BLaER1 (cell line): ENCODE results near the gene CRY2.
A peak's percentile ranks its signal among the peaks of the same experiment; 100 is the strongest.
"Not testable (repeated sequence)": the region's sequence is repeated elsewhere in the genome, so short reads cannot be mapped to it uniquely, and the experiment has no call there.

Experiments used
- H3K27ac ChIP-seq: shearing (Covaris generic); formaldehyde crosslinking; 2 replicates; pipeline ENCODE4 v1.8.1; 2022
- H3K27me3 ChIP-seq: shearing (Covaris generic); formaldehyde crosslinking; 2 replicates; pipeline ENCODE4 v1.8.1; 2022
- H3K36me3 ChIP-seq: shearing (Covaris generic); formaldehyde crosslinking; 2 replicates; pipeline ENCODE4 v1.8.1; 2022
- H3K4me1 ChIP-seq: shearing (Covaris generic); formaldehyde crosslinking; 2 replicates; pipeline ENCODE4 v1.8.1; 2022
- H3K4me2 ChIP-seq: shearing (Covaris generic); formaldehyde crosslinking; 2 replicates; pipeline ENCODE4 v1.8.1; 2022
- H3K4me3 ChIP-seq: shearing (Covaris generic); formaldehyde crosslinking; 2 replicates; pipeline ENCODE4 v1.8.1; 2022
- H3K9ac ChIP-seq: shearing (Covaris generic); formaldehyde crosslinking; 2 replicates; pipeline ENCODE4 v1.8.1; 2022
- H3K9me3 ChIP-seq: shearing (Covaris generic); formaldehyde crosslinking; 2 replicates; pipeline ENCODE4 v1.8.1; 2022
- H4K20me1 ChIP-seq: shearing (Covaris generic); formaldehyde crosslinking; 2 replicates; pipeline ENCODE4 v1.8.1; 2022
- Cebpa-rat ChIP-seq: shearing (Covaris generic); IDR thresholded peaks from 2 replicates; pipeline ENCODE4 v1.8.1; 2022

Gene CRY2

GRCh38 chr11:45811571-45812290 is 35.5 kb upstream of the CRY2 start:
- H3K4me2 ChIP-seq: peak overlapping the region; percentile 61
- peaks cover 44% of the 10 kb centered on the region for H4K20me1 ChIP-seq

GRCh38 chr11:45812581-45813548 is 34.4 kb upstream of the CRY2 start:
- no peak overlapping the region for H3K9ac ChIP-seq
- no peak overlapping the region for H3K4me2 ChIP-seq
- no peak for TF ChIP-seq Cebpa-rat
- no peaks in the 10 kb centered on the region for H3K9me3 ChIP-seq
- H3K27me3 ChIP-seq: no peaks in the 10 kb centered on the region
- peaks cover 50% of the 10 kb centered on the region for H3K36me3 ChIP-seq
- H3K4me1 ChIP-seq: peaks cover 40% of the 10 kb centered on the region
- H3K27ac ChIP-seq: no peak overlapping the region
- H4K20me1 ChIP-seq: peaks cover 38% of the 10 kb centered on the region
- no peak overlapping the region for H3K4me3 ChIP-seq

More at GRCh38 chr11:45811571-45812290, 35.5 kb upstream of the CRY2 start:
- Histone ChIP-seq H3K9me3 (no peaks in the 10 kb centered on the region), H3K4me1 (peaks cover 52% of the 10 kb centered on the region), H3K27me3 (no peaks in the 10 kb centered on the region), H3K9ac (no peak overlapping the region), H3K4me3 (no peak overlapping the region), H3K27ac (peak overlapping the region; percentile 23), H3K36me3 (peaks cover 52% of the 10 kb centered on the region)
- TF ChIP-seq Cebpa-rat: no peak

- TF ChIP-seq Cebpa-rat: no peak
- Histone ChIP-seq H3K36me3 (peaks cover 22% of the 10 kb centered on the region), H3K9ac (no peak overlapping the region), H3K4me2 (no peak overlapping the region), H3K4me1 (peaks cover 19% of the 10 kb centered on the region), H3K27ac (no peak overlapping the region), H3K4me3 (no peak overlapping the region), H3K9me3 (no peaks in the 10 kb centered on the region), H3K27me3 (no peaks in the 10 kb centered on the region), H4K20me1 (peaks cover 23% of the 10 kb centered on the region)
Measured at GRCh38 chr11:45815747-45816146, 31.5 kb upstream of the CRY2 start.

DNA sequence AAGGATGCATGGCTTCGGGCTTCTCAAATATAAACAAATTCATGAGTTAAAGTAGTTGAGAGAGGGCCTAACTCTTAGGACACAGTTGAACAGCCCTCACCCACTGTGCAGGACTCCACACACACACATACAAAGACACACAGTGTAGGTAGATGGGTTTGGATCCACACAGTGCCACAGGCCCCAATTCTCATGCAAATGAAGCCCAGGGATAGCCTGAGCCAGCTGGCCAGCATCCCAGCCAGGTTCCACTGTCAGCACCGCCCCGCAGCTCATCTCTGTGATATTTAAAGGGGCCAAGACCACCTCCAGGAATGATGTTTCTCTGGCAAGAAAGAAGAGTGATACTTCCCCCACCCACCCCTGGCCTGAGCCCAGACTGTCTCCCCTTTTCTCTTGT is 30.7 kb upstream of the CRY2 start:
- Histone ChIP-seq H3K4me1 (peaks cover 10% of the 10 kb centered on the region), H3K4me3 (no peak overlapping the region), H3K4me2 (no peak overlapping the region), H3K27ac (no peak overlapping the region), H3K9me3 (no peaks in the 10 kb centered on the region), H3K36me3 (peaks cover 14% of the 10 kb centered on the region), H4K20me1 (peaks cover 14% of the 10 kb centered on the region), H3K9ac (no peak overlapping the region), H3K27me3 (no peaks in the 10 kb centered on the region)
- no peak for TF ChIP-seq Cebpa-rat

DNA sequence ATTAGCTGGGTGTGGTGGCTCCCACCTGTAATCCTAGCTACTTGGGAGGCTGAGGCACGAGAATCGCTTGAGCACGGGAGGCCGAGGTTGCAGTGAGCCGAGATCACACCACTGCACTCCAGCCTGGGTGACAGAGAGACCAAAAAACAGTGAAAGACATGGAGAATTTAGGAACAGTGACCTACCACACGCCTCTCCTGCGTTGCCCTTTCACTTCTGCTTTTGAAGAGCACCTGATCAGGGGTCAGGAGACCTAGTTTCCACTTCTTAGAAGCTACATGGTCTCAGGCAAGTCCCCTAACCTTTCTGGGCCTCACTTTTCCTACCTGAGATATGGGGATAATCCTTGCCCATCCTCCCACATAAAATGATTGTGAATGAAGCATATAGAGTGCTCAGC is 30.1 kb upstream of the CRY2 start:
- Histone ChIP-seq H3K27ac (no peak overlapping the region), H3K4me3 (no peak overlapping the region), H3K4me2 (no peak overlapping the region), H4K20me1 (peaks cover 8% of the 10 kb centered on the region), H3K9me3 (no peaks in the 10 kb centered on the region), H3K36me3 (peaks cover 8% of the 10 kb centered on the region), H3K9ac (no peak overlapping the region), H3K4me1 (peaks cover 4% of the 10 kb centered on the region), H3K27me3 (no peaks in the 10 kb centered on the region)
- no peak for TF ChIP-seq Cebpa-rat

DNA sequence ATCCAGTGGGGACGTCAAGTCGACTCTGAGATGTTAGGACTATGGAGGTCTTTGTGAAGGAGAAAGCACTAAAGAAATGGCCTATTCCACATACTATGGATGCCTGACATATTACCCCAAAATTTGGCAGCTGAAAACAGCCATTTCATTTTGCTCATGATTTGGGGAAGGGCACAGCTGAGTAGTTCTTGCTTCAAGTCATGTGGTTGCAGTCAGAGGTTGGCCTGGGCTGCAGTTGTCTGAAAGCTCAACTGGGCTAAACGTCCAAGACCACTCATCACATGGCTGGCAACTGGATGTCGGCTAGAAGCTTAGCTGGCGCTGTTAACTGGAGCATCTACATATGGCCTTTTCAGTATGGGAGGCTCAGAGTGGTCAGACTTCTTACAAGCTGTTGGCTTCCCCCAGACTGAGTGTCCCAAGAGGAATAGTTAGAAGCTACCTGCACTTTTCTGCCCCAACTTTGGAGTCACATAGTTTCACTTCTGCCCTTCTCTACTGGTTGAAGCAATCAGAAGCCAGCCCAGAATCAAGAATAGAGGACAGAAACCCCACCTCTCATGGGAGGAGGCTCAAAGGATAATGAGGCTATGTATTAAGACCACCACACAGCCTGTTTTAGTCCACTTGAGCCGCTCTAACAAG is 28.2 kb upstream of the CRY2 start:
- no peak overlapping the region for H3K4me3 ChIP-seq
- H3K27me3 ChIP-seq: no peaks in the 10 kb centered on the region
- H3K9me3 ChIP-seq: no peaks in the 10 kb centered on the region
- no peak overlapping the region for H3K27ac ChIP-seq
- H3K36me3 ChIP-seq: no peaks in the 10 kb centered on the region
- peaks cover 11% of the 10 kb centered on the region for H3K4me1 ChIP-seq
- no peak for TF ChIP-seq Cebpa-rat
- no peak overlapping the region for H3K4me2 ChIP-seq
- H3K9ac ChIP-seq: no peak overlapping the region
- no peaks in the 10 kb centered on the region for H4K20me1 ChIP-seq

GRCh38 chr11:45820211-45820857 is 26.9 kb upstream of the CRY2 start:
- Histone ChIP-seq H3K4me1 (peaks cover 14% of the 10 kb centered on the region), H4K20me1 (no peaks in the 10 kb centered on the region), H3K4me2 (no peak overlapping the region), H3K27me3 (no peaks in the 10 kb centered on the region), H3K9ac (no peak overlapping the region), H3K9me3 (no peaks in the 10 kb centered on the region), H3K4me3 (no peak overlapping the region), H3K36me3 (no peaks in the 10 kb centered on the region), H3K27ac (no peak overlapping the region)
- TF ChIP-seq Cebpa-rat: no peak

GRCh38 chr11:45826492-45826891 is 20.8 kb upstream of the CRY2 start:
- H3K27me3 ChIP-seq, H3K9me3 ChIP-seq, H3K36me3 ChIP-seq, H3K27ac ChIP-seq, H4K20me1 ChIP-seq, H3K4me3 ChIP-seq, H3K4me2 ChIP-seq, H3K9ac ChIP-seq: not testable (repeated sequence)
- H3K4me1 ChIP-seq: peaks cover 14% of the 10 kb centered on the region

DNA sequence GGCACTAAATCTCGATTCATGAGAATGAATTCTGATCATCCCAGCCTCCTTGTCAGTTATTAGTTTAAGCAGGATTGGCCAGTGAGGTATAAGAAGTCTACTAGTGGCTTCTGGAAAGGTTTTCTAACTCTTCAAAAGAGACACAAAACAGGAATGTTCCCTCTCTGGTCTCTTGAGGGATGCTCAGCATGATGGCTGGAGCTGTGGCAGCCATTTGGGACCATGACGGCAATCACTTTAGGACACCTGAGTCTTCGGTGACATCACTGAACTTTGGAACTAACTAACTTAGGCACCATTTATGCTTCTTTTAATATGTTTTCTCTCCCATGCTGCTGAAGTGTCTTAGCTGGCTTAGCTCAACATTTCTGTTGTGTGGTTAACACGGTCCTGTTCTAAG is 20.2 kb upstream of the CRY2 start:
- no peak overlapping the region for H3K4me3 ChIP-seq
- peaks cover 14% of the 10 kb centered on the region for H3K4me1 ChIP-seq
- H3K27ac ChIP-seq: no peak overlapping the region
- peaks cover 4% of the 10 kb centered on the region; the same call in 1 of the 2 replicates for H3K9me3 ChIP-seq
- H4K20me1 ChIP-seq: no peaks in the 10 kb centered on the region
- H3K36me3 ChIP-seq: no peaks in the 10 kb centered on the region
- H3K4me2 ChIP-seq: no peak overlapping the region
- H3K27me3 ChIP-seq: no peaks in the 10 kb centered on the region
- H3K9ac ChIP-seq: no peak overlapping the region
- no peak for TF ChIP-seq Cebpa-rat
